Measurements from ENCODE around the gene GALNT6. TPM values are rescaled to one million over a fixed set of nuclear protein-coding genes. Genes with fewer than 3 reads are reported as not detected.

Gene GALNT6
- total RNA-seq, 1 donor from 2014 or later: 1.7 TPM

GRCh38 chr12:51311389-51311788 lies 79.8 kb downstream of the GALNT6 start:
- ATAC-seq: no peak
- intact Hi-C loops (cut with DNase I): no loop called here
- no peak for DNase-seq (ENCODE audit: missing footprints)

- intact Hi-C loops (cut with DNase I): no loop called here
- ATAC-seq: no peak
- no peak for DNase-seq (ENCODE audit: missing footprints)
Measured at GRCh38 chr12:51307655-51308593, 83.3 kb downstream of the GALNT6 start.

GRCh38 chr12:51306507-51306906 lies 84.7 kb downstream of the GALNT6 start:
- ATAC-seq (no peak), DNase-seq (ENCODE audit: missing footprints) (no peak)
- intact Hi-C loops (cut with DNase I): no loop called here

Other genes with a start within 250 kb of the GALNT6 start
- gene TFCP2, start 218.3 kb downstream of the GALNT6 start, total RNA-seq: 22.3 TPM
- 8.6 TPM for gene POU6F1, start 173.3 kb downstream of the GALNT6 start, total RNA-seq
- 136 TPM for gene DAZAP2, start 152.6 kb downstream of the GALNT6 start, total RNA-seq
- gene SMAGP, start 121.0 kb downstream of the GALNT6 start, total RNA-seq: 3.8 TPM
- 2.0 TPM for gene BIN2, start 67.2 kb downstream of the GALNT6 start, total RNA-seq
- not detected for gene CELA1, start 44.7 kb downstream of the GALNT6 start, total RNA-seq
- gene SLC4A8, start 33.4 kb upstream of the GALNT6 start, total RNA-seq: 0.08 TPM
- 0.24 TPM for gene SCN8A, start 199.8 kb upstream of the GALNT6 start, total RNA-seq

Data from Right ventricle myocardium inferior (tissue), 1 donor.